Anterior cingulate cortex (tissue), 58 donors: ENCODE measurements around the gene SLC24A4.
A peak's percentile ranks its signal among the peaks of the same experiment; 100 is the strongest.

ENCODE experiments used
- DNase-seq, 58 donors: peaks; one replicate each; lab custom pipeline; 2025; lab: John Stamatoyannopoulos, UW

SLC24A4 gene

DNA sequence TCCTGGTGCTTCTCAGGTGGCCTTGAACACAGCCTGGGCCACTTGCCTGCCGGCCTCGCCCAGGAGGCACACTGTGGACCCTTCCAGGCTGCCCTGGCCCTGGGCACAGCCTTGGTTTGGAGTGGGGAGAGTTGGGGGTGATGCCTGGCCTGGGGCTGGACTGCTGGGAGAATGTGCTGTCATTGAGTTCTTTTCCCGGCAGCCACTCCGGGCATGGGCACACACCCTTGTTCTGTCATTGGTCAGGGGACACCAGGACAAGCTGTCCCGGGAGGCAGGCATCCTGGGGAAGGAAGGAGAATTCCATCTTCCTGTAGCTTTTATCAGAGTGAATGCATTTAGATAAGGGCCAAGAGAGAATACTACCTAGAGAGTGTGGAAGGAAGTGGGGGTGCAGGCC, 128.8 kb downstream of the SLC24A4 start:
- DNase-seq, result no peak

DNA sequence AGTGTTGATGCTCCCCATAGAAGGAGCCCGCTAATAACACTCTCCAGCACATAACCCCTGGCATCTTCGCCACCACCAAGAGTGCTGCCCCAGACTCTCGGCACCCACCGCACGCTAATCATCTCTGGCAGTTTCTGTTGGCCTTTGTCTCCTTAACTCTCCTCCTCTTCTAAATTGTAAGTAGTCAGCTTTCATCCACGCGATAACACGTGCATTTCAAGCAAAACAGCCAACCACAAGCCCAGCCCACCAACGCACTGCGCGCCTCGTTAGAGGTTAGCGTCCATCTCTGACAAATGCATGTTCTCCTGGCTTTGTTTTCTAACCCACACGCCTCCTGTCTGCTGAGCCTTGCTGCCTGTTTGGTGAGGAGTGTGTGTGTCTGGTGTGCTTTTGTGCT, 129.5 kb downstream of the SLC24A4 start:
- DNase-seq, result no peak

DNA sequence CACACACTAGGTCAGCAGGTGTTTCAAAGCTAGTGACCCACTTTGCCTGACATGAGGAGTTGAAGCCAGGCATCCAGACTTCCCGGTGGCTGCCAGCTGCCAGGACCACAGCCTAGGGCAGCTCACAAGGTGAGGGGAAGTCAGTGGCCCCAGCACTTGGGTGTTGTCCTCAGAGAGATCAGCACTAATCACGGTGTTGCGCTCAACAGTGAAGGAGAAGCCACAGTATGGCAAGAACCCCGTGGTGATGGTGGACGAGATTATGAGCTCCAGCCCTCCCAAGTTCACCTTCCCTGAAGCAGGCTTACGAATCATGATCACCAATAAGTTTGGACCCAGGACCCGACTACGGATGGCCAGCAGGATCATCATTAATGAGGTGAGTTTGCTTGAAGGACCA, 130.7 kb downstream of the SLC24A4 start:
- no peak for DNase-seq

DNA sequence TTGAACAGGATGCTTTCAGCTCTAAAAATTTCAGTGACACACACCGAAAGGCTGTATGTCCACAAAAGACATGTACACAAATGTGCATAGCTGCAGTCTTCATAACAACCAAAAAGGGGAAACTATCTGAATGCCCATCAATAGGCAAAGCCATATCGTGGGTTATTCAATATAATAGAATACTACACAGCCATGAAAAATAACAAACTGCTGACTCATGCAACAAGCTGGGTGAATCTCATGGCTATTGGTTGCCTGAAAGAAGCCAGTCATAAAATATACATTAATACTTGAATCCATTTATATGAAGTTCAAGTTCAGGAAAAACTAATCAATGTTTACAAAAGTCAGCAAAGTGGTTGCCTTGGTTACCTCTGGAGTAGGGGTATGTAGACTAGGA, 132.3 kb downstream of the SLC24A4 start:
- no peak for DNase-seq

DNA sequence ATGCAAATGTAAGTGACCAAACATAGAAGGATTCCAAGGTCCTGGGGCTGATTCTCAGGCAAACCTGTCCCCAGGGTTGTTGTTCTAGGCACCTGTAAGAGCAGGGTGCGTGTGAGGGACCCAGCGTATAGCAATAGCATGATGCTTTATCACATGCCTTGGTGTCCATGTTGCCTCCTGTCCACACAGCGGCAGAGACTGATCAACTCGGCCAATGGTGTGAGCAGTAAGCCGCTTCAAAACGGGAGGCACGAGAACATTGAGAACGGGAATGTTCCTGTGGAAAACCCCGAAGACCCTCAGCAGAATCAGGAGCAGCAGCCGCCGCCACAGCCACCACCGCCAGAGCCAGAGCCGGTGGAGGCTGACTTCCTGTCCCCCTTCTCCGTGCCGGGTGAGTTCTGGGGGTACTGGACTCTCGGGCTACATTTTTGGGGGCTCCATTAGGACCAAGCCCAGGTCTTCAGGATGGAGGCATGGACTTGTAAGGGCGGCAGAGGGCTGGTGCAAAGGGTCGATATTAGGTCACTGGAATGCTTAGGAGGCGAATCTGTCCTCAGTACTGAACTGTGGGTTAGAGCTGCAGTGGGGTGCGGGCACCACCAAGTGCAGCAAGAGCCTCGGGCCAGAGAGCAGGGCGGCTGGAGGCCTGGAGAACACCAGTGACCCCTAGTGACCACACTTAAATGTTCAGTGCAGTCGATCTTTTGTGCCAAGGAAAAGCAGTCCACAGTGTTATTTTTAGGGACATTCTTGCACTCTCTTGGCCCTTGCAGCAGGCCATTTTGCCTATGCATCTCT, 133.4 kb downstream of the SLC24A4 start:
- peak in 23 of 58 donors; percentile 9 to 57 (median 20) for DNase-seq

DNA sequence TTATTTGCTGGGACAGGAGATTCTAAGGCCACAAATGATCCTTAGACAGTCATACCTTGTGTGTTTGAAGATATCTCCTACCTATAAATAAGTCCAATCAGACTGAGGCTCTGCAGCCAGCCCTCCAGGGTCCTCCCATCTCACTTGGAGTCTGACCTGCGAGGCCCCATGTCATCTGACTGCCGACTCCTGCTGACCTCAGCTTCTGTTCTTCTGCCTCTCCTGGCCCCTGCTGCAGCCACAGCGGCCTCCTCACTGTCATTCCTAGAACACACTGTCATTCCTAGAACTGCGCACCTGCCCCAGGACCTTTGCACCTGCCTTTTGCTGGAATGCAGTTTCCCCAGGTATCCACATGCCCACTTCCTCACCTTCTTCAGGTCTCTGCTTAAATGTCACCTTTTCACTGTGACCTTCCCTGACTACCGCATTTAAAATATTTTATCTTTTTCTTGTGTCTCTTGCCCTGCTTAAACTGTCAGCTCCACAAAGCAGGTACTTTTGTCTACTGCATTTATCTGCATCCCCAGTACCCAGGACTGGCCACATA, 134.1 kb downstream of the SLC24A4 start:
- DNase-seq, result no peak

DNA sequence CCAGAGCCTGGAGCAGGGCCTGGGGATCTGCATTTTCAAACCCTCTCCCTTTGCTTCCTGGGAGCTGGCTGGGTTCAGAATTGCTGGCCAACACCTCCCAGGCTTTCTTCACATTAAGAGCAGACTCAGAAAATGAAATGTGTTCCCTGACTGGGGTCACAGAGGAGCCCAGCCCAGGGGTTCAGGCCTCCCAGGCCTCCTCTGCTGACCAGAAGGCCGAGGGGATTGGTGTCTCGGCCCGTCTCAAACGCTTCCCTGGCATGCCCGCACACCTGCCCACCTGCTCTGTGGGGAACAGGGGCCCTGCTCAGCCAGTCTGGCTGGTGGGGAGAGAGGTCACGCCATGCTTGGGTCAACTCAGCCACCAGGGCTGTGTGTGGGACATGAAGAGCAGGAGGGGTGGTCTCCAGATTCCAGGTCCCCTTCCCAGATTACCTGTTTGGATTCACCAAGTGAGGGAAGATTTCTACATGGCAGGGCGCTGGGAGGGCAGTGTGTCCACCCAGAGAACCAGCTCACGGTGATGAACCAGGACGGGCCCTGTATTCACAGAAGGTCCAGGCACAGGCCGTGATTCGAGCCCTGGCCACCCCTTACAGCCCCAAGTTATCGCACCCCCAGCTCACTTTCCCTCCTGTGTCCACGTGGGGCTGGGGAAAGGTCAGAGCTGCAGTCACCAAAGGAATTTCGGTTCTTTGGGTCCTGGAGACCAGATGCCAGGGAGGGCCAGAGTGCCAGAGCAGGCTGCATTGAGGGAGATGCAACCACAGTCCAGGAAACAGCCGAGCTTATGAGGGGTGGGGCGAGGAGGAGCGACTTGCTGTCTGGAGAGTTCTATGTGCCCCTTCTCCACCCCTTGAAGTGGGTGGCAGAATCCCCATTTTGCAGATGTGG, 135.4 kb downstream of the SLC24A4 start:
- DNase-seq, result no peak

DNA sequence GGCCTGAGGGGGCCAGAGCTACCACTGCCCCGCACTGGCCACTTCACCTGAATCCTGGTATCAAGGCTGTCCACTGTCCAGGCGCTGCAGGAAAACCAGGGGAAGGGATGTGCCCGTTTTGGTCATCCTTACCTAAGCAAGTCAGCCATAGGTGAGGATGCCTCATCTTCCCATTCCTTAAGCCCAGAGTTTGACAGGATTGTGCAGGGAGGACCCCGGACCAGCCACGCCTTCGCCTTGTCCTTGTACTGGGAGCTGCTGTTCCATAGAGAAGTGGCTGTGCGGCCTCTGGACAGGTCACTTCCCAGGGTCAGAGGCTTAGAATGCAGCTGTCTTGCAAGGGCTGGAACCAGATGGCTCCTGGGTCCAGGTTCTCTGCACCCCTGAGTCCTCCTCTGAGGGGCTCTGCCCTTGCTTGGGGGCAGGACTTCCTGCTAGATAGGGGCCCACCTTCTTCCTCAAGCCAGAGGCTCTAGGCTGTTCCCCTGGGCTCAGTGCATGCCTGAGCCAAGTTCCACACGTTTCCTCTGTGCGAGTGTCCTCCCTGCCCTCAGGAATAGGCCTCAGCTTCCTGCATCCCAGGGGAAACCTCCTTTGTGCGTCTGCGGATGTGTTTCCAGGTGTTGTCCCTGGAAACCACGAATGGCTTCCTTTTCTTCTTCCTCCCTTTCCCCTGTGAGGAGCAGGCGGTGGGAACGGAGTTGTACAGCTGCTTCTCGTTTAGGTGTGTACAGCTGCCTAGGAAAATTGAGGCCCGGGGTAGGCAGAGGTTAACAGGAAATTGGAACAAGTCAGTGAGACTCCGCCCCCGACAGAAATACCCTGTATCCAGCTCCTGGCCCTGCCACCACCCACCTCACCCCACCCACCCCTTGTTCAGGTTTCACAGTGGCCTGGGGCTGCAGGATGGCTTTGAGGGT, 136.3 kb downstream of the SLC24A4 start:
- DNase-seq, result no peak

DNA sequence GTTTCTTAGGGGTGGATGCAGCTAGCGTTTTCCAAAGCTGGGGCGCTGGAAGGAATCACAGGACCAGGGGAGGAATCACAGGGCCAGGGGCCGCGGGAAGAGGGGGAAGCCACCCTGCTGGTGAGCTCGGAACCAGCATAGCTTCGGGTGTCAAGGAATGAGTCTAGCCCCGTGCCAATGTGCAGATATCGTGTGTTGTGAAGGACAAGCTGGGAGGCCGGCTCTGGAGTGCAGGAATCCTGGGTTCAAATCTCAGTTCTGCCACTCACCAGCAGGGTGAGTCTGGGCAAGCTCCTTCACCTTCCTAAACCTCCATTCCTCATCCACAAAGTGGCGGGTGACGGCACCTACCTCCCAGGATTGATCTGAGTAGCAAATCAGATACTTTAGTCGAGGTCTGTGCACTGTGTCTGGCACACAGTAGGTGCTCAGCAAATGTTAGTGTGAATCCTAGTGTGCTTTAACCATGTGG, 137.0 kb downstream of the SLC24A4 start:
- no peak for DNase-seq

DNA sequence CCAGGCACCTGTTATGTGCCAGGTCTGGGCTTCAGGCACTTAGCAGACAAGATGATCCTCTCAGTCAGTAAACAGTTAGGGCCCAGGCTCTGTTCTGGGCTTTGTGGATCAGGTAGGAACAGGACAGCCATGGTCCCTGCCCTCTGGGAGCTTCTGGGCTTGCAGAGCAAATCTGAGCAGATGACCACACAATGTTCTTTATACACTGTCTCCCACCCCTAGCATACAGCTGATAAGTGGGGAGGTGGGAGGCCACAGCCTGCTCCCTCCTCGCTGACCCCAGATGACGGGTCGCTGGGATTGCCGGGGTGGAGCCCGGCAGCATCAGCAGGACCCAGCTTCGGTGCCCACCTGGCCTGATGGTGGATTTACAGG, 137.6 kb downstream of the SLC24A4 start:
- DNase-seq, result no peak

DNA sequence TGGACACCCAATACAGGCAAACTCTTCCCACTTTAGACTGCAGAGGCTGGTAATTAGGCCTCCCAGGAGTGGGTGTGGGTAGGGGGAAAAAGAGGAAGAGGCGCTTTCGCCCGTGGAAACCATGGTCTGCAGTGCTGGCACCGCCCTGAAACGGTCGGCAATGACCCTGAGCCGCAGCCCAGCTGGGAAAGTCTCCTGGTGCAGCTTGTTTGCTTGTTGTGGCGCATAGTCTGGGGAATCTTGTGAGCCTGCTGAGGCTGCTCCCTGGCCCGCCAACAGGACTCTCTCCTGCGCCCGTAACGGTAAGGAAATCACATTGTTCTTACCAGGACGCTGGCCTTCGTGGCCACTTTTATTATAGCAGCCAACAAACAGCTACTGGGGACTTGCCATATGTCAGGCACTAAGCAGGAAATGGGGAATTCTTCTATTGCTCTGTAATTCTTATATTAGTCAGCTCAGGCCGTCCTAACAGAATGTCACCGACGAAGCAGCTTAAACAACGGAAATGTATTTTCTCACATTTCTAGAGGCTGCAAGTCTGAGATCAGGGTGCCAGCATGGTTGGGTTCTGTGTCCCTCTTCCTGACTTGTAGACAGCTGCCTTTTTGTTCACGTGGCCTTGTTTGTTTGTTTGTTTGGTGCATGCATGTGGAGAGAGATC, 138.1 kb downstream of the SLC24A4 start:
- no peak for DNase-seq

DNA sequence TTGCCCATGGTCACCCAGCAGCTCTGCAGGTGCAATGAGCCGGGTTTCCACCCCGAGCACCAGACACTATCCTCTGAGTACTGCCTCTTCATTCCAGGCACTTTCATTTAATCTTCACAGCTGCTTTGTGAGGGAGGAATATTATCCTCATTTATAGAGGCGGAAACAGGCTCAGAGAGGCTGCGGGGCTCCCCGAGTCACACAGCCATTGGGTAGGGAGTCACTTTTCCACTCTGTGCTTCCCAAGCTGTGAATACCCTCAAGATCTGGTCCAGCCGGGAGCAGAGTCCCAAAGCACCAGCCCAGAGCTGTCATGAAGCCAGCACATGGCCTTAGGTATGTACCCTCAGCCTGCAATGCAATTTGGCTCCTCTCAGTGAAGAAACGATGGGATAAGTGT, 138.9 kb downstream of the SLC24A4 start:
- DNase-seq, result no peak

DNA sequence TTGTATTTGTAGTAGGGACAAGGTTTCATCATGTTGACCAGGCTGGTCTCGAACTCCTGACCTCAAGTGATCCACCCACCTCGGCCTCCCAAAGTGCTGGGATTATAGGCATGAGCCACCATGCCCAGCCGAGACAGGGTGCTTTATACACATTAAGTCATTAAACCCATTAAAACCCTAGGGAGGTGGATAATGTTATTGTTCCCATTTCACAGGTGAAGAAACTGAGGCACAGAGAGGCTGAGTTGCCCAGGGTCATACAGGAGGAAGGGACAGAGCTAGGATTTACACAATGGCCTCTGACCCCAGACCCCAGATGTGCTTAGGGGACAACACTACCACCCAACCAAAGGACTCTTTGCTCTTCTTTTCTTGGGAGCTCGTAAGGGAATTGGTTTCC, 139.6 kb downstream of the SLC24A4 start:
- no peak for DNase-seq

DNA sequence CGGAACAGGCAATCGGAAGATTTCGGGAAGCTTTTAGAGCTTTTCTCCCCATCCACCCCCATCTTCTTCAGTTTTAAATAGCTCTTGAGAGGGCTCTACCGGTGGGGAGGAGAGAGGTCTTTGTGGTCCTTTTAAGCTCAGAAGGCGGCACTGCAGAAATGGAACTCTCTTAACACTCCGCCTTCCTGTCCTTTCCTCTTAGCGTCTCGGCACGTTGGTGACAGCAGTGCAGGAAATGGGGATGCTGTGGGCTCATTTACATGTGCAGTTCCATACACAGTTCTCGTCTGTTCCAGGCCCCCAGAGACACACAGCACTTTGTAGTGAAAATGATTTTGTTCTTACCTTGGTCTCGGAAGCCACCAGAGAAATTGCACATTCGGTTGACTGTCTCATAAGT, 140.2 kb downstream of the SLC24A4 start:
- no peak for DNase-seq

DNA sequence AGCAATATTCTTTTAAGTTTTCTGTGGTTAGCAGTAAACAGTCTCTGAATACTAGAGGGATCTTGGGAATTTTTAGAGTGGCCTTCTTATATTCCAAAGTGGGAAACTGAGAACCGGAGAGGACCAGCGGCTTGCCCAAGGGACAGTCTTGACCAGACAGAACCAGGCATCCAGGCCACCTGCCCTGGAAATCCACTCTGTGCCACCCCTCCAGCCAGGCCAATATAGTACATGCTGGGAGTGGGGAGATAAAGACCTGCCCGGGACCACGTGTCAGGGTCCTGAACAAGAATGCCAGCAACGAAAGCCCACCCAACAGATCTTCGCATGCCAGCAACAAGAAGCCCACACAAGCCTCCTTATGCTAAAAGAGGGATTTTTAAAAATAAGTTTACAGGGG, 141.2 kb downstream of the SLC24A4 start:
- DNase-seq, result no peak

DNA sequence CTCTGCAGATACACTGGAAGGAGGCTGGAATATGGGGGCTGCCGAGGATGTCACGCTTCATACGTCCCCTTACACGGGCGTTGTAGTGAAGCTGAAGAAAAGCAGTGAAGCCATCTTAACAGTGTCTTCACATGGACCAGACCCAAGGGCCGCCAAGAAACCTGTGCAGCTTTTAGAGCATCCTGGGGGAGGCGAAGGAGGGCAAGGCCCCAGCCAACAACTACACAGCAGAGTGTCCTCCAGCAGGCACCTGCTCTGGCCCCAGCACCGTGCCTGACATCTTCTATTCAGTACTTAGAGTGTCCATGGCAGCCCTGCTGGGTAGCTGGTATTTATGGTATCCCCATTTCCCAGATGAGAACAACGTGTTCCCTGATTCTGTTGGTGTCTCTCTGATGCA, 141.8 kb downstream of the SLC24A4 start:
- no peak for DNase-seq

DNA sequence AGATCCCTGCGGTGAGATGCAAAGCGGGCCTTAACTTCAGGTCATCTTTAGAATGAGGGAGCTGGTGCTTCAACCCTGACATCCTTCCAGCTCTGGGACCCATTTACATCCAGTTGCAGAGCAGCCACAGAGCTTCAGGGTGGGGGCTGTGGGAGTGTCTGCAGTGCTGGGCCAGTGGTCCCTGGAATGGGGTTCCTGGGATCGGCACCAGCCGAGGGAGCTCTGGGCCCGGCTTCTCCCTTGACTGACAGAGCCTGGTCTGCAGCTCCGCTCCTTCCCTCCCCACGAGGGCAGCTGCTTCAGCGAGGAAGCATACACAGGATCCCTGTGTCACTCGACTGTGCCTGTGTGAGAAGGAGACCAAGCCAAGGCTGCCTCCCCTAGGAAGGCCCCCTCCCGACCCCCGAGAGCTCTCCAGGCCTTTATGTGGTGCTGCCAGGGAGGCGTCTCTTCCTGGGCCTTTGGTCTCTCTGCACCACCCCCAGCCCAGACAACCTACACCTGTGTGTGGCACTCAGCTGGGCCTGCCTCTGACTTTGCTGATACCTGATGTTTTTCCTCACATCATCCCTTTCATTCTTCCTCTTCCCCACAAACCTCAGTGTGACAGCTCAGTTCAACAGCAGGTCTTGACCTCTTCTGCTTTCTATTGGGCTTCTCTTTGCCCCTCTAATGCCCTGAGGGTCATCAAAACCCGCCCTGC, 142.5 kb downstream of the SLC24A4 start:
- no peak for DNase-seq

DNA sequence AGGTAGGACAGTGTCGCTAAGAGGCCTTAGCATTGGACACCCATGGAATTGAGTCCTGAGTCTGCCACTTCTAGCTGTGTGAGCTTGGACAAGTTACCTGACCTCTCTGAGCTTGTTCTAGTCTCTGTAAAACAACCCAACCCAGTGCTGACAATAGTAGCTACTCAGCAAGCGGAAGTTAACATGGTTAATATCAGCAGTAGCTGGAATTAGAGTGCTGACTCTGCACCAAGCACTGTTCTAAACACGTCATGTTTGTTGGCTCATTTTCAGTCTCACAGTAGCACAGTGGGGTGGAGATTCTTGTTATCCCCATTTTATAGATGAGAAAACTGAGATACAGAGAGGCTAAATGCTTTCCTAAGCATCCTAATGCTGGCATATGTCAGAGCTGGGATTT, 143.1 kb downstream of the SLC24A4 start:
- DNase-seq, result no peak

DNA sequence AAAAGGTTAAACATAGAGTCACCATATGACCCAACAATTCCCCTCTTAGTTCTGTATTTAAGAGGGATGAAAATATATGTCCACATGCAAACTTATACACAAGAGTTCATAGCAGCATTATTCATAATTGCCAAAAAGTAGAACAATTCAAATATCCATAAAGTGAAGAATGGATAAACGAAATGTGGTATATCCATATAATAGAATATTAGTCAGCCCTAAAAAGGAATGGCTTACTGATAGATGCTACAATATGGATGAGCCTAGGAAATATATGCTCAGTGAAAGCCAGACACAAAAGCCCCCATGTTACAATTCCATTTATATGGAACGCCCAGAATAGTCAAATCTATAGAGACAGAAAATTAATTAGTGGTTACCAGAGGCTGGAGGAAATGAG, 146.6 kb downstream of the SLC24A4 start:
- no peak for DNase-seq
